OCI-LY3 (cell line): ENCODE data around the gene ZNF695.
"Not testable (repeated sequence)": the region's sequence is repeated elsewhere in the genome, so short reads cannot be mapped to it uniquely, and the experiment has no call there.

Experiments used
- CTCF ChIP-seq: fragments of 200-600, 300-600 bp; sonication (generic); IDR thresholded peaks from 2 replicates; pipeline ENCODE4 v1.5.1; 2014; ENCODE audit warnings: antibody characterized with exemption, low read length, low read depth
- EZH2phosphoT487 ChIP-seq: fragments of 200-600 bp; shearing (Covaris generic); IDR thresholded peaks from 2 replicates; pipeline ENCODE4 v1.6.1; 2018; ENCODE audit warnings: antibody characterized with exemption, mixed run types, low read depth

- TF ChIP-seq CTCF, EZH2phosphoT487: not testable (repeated sequence)
Measured at GRCh38 chr1:247024658-247025057, 16.8 kb upstream of the ZNF695 start.
